Gastroesophageal sphincter (tissue), 4 donors: Measurements from ENCODE around the gene SLC24A5. TPM values are rescaled to one million over a fixed set of nuclear protein-coding genes. Genes with fewer than 3 reads are reported as not detected.

ENCODE experiments used
- ATAC-seq: fragments of 150-250 bp; one replicate; pipeline ENCODE4 v1.9.1; 2016; ENCODE audit warnings: mild to moderate bottlenecking, moderate library complexity
- H3K27ac ChIP-seq, 4 donors: fragments of 200-600 bp; sonication (generic) in 3 of 4; 1 replicate in 3 of 4; 2 replicates in 1 of 4; pipeline ENCODE4 v1.5.1; 2016 to 2019
- H3K27me3 ChIP-seq: fragments of 200-600 bp; sonication (generic); one replicate; pipeline ENCODE4 v1.5.1; 2019
- H3K36me3 ChIP-seq, 2 donors: fragments of 200-600 bp; sonication (generic); one replicate each; pipeline ENCODE4 v1.5.1; 2019; ENCODE audit warnings: control low read depth in 1 of 2
- H3K4me1 ChIP-seq, 3 donors: fragments of 200-600 bp; sonication (generic); 1 replicate in 2 of 3; 2 replicates in 1 of 3; pipeline ENCODE4 v1.5.1; 2016 to 2019; ENCODE audit warnings: control low read depth in 2 of 3
- H3K4me3 ChIP-seq, 2 donors: fragments of 200-600 bp; sonication (generic); one replicate each; pipeline ENCODE4 v1.5.1; 2019; ENCODE audit warnings: mild to moderate bottlenecking in 1 of 2, moderate library complexity in 1 of 2
- H3K9me3 ChIP-seq, 3 donors: fragments of 200-600 bp; sonication (generic); one replicate each; pipeline ENCODE4 v1.5.1; 2017 to 2019; ENCODE audit warnings: control low read depth in 2 of 3
- EP300 ChIP-seq: sonication (generic); formaldehyde crosslinking; IDR thresholded peaks from one replicate; pipeline ENCODE4 v1.6.1; 2017; ENCODE audit warnings: antibody characterized with exemption, mild to moderate bottlenecking
- POLR2A ChIP-seq, 2 donors: fragments of 450-650 bp; IDR thresholded peaks; one replicate each; pipeline ENCODE4 v1.6.1; 2017; ENCODE audit warnings: antibody characterized with exemption in 2 of 2, mild to moderate bottlenecking in 2 of 2, moderate library complexity in 1 of 2
- POLR2AphosphoS5 ChIP-seq: sonication (generic); formaldehyde crosslinking; IDR thresholded peaks from one replicate; pipeline ENCODE4 v1.6.1; 2017; ENCODE audit warnings: antibody characterized with exemption
- WGBS, 2 donors: methylation state at CpG; one replicate each; pipeline ENCODE4 v1.1.5; 2018; ENCODE audit warnings: low coverage in 1 of 2; 5-methylcytosine and 5-hydroxymethylcytosine counted together
- total RNA-seq, 4 donors: library from RNA; depleted of rRNA; stranded (reverse); fragments of >200 nt; gene quantifications; one replicate each; pipeline ENCODE4 v1.1.0, GENCODE V29; 2016
- TF ChIP-seq, protein P1 (sequence below), 4 experiments: fragments of 200-600 bp in 2 of 4; fragments of 450-650 bp in 2 of 4; sonication (generic) in 1 of 4; IDR thresholded peaks; one replicate each; pipeline ENCODE4 v1.5.1; 2017 to 2019; ENCODE audit warnings: antibody characterized with exemption in 4 of 4, mild to moderate bottlenecking in 2 of 4, moderate library complexity in 2 of 4

The SLC24A5 gene
- total RNA-seq, 4 donors from 2014 or later: not detected

DNA sequence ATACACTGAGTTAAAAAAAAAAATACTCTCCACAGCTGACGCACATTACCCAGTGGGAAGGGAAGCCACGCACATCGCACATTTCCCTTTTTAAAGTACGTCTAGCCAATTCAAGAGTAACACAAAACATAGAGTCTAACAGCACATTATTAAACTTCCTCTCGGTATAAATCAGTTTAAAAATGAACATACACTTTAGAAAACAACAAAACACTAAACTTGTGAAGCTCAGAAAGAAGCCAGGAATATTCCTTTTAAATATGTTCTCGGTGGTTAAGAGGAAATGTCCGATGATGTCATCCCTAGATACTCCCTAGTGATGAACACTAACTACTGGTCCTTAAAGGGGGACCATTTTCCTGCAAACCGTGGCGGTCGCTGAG, 56.6 kb downstream of the SLC24A5 start:
- WGBS, 2 donors: 0 to 2% methylated on average over 10 of the region's 10 CpGs
- peaks cover 0 to 24% (median 0%) of the 10 kb centered on the region in 3 donors for H3K4me1 ChIP-seq
- H3K9me3 ChIP-seq: no peaks in the 10 kb centered on the region
- H3K27ac ChIP-seq: peak overlapping the region; percentile 87 to 98 (median 93)
- no peaks in the 10 kb centered on the region for H3K36me3 ChIP-seq
- H3K27me3 ChIP-seq: no peaks in the 10 kb centered on the region
- peak; percentile 7 for TF ChIP-seq POLR2AphosphoS5
- TF ChIP-seq, protein P1, sequence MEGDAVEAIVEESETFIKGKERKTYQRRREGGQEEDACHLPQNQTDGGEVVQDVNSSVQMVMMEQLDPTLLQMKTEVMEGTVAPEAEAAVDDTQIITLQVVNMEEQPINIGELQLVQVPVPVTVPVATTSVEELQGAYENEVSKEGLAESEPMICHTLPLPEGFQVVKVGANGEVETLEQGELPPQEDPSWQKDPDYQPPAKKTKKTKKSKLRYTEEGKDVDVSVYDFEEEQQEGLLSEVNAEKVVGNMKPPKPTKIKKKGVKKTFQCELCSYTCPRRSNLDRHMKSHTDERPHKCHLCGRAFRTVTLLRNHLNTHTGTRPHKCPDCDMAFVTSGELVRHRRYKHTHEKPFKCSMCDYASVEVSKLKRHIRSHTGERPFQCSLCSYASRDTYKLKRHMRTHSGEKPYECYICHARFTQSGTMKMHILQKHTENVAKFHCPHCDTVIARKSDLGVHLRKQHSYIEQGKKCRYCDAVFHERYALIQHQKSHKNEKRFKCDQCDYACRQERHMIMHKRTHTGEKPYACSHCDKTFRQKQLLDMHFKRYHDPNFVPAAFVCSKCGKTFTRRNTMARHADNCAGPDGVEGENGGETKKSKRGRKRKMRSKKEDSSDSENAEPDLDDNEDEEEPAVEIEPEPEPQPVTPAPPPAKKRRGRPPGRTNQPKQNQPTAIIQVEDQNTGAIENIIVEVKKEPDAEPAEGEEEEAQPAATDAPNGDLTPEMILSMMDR (IDR thresholded peaks at IDR 0.05): no peak
- ATAC-seq: peak; percentile 81
- peak overlapping the region; percentile 76 to 91 for H3K4me3 ChIP-seq

DNA sequence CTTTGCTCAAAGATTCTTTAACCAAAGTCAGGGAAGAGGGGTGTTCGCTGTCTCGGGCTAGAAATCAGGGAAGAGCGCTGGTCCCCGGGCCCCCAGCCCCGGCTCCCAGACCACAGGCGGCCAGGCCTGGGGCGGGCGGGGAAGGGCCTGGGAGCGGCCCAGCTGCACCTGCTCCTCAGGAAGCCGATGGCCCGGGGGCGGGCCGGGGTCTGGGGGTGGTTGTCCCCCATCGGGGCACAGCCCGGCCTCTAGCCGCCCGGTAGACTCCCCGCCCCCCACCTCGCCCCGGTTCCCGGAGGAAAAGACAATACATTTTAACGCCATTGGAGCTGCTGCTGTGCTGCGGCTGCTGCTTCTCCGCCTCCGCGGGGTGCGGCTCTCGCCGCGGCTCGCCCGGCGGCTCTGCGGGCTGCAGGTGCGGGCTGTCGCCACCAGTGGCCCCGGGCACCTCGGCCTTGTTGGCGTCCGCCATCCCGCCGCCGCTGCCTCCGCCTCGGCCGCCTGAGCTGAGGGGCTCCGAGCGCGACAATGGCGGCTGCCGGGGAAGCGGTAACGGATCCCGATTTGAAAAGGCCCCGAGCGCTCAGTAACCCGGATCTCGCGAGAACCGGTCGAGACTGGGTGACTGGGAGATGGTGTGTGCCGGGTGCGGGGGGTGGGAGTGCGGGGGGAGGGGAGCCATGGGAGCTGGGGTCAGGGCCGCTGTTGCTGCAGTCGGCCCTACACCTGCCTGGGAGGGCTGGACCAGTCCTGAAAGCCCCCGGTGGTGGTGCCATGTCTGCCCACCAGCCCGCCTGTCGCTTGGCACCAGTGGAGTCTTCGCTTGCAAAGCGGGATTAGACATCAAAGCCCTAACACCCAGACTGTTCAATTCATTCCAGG, 57.2 kb downstream of the SLC24A5 start, which contains the start of gene MYEF2:
Gene MYEF2 (minus strand): TSS at position 530 of the 882 bp plus-strand sequence. CDS start 58 bp downstream, at position 472.
- Histone ChIP-seq H3K27ac (peak within 1 kb of the TSS; percentile 87 to 98 (median 93)), H3K4me1 (peaks cover 0 to 24% (median 0%) of the 10 kb centered on the region in 3 donors), H3K4me3 (peak within 1 kb of the TSS; percentile 76 to 91), H3K9me3 (no peaks in the 10 kb centered on the region), H3K27me3 (no peaks in the 10 kb centered on the region), H3K36me3 (no peaks in the 10 kb centered on the region)
- WGBS, 2 donors: 5% methylated on average over 6 of the region's 71 CpGs; no CpG with 5 or more reads in 1 of the 2 donors
- TF ChIP-seq POLR2AphosphoS5 (no peak), POLR2A (IDR thresholded peaks at IDR 0.05) (peak; percentile 19 to 24), EP300 (no peak)
- TF ChIP-seq, protein P1 (IDR thresholded peaks at IDR 0.05): peak in 2 of 4 experiments; percentile 29 to 42
- ATAC-seq: peak; percentile 85

DNA sequence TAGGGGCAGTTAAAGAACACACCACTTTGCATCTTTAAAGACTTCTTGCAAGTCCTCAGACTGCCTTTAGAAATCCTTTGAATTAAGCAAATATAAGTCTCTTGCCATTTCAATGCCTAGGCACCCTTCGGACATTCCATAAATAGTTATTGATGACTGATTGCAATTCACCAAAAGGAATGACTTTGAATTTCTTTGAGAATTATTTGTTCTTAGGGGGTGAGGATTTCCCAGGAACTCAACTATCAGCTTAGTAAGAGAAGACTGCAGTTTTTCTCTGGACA, 57.8 kb downstream of the SLC24A5 start:
- WGBS, 2 donors: 75 to 83% methylated on average over 1 of the region's 1 CpG
- ATAC-seq: no peak
- Histone ChIP-seq H3K36me3 (no peaks in the 10 kb centered on the region), H3K4me1 (peaks cover 0 to 24% (median 0%) of the 10 kb centered on the region in 3 donors), H3K27ac (peak overlapping the region in 3 of 4 donors; percentile 90 to 98 (median 96)), H3K9me3 (no peaks in the 10 kb centered on the region), H3K4me3 (peak overlapping the region; percentile 76 to 91), H3K27me3 (no peaks in the 10 kb centered on the region)
- TF ChIP-seq, protein P1 (IDR thresholded peaks at IDR 0.05): no peak
- TF ChIP-seq POLR2AphosphoS5 (no peak), EP300 (no peak), POLR2A (IDR thresholded peaks at IDR 0.05) (no peak)

DNA sequence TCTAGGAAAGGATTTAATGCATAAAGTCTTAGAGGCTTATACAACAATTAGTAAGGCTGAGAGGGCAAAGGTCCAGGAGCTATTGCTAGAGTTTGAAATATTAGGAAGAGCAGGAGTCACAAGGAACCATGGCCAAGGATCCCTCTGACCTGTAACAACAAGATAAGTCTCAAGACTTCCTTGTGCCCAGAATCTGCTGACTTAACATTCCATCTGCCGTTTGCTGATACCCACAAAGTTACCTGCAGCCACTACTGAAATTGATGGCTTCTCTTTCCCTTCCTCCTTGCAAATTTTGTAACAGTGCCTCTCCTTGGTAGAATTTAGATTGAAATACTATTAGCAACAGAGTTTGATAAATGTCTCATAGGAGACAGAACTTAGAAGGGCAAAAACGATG, 62.0 kb downstream of the SLC24A5 start:
- Histone ChIP-seq H3K4me1 (peaks cover 0 to 6% (median 0%) of the 10 kb centered on the region in 3 donors), H3K27ac (no peak overlapping the region), H3K27me3 (no peaks in the 10 kb centered on the region), H3K36me3 (no peaks in the 10 kb centered on the region), H3K9me3 (no peaks in the 10 kb centered on the region), H3K4me3 (no peak overlapping the region)
- TF ChIP-seq, protein P1 (IDR thresholded peaks at IDR 0.05): no peak
- TF ChIP-seq POLR2AphosphoS5: no peak
- TF ChIP-seq POLR2A (IDR thresholded peaks at IDR 0.05): no peak
- no peak for TF ChIP-seq EP300
- 71 to 76% methylated on average over 2 of the region's 2 CpGs for WGBS, 2 donors
- ATAC-seq: no peak

DNA sequence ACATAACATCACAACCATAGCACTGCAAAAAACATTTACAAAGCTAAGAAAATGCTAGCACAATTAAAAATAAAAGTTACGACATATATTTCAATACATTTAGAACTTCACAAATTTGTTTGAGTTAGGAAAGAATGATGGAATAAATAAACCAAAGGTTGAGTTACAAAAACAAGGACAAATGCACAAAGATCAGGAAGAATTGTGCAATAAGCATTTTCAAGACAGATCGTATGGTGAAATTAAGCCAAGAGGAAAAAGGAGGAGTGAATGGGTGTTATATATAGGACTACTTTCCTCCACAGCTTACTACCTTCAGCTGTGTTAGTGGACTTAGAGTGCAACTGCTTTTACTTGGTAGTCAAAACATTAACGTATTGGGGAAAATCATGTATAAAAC, 64.7 kb downstream of the SLC24A5 start:
- Histone ChIP-seq H3K27me3 (no peaks in the 10 kb centered on the region), H3K27ac (no peak overlapping the region), H3K4me1 (no peaks in the 10 kb centered on the region), H3K36me3 (no peaks in the 10 kb centered on the region), H3K9me3 (no peaks in the 10 kb centered on the region), H3K4me3 (no peak overlapping the region)
- 78 to 84% methylated on average over 3 of the region's 3 CpGs for WGBS, 2 donors
- no peak for ATAC-seq
- no peak for TF ChIP-seq EP300
- no peak for TF ChIP-seq POLR2A (IDR thresholded peaks at IDR 0.05)
- no peak for TF ChIP-seq POLR2AphosphoS5
